Loucy (cell line): ENCODE results near the gene WNK2.

Source experiments
- H2AFZ ChIP-seq: fragments of 200-600 bp; sonication (generic); 2 replicates; pipeline ENCODE4 v1.6.0; 2016; ENCODE audit warnings: antibody characterized with exemption, mild to moderate bottlenecking, low read length, moderate library complexity
- H3F3A ChIP-seq: fragments of 200-600 bp; 2 replicates; pipeline ENCODE4 v1.6.0; 2016; ENCODE audit warnings: antibody characterized with exemption, low read depth, mild to moderate bottlenecking
- H3K27me3 ChIP-seq: fragments of 200-600 bp; sonication (generic); 2 replicates; pipeline ENCODE4 v1.6.1; 2014; ENCODE audit warnings: low read length, mild to moderate bottlenecking; ENCODE audit not compliant: insufficient read depth, poor library complexity, severe bottlenecking
- H3K36me3 ChIP-seq: fragments of 200-600 bp; sonication (generic); 2 replicates; pipeline ENCODE4 v1.6.1; 2016; ENCODE audit warnings: low read length; ENCODE audit not compliant: insufficient read depth
- H3K4me1 ChIP-seq: fragments of 200-600 bp; sonication (generic); 2 replicates; pipeline ENCODE4 v1.5.1; 2014; ENCODE audit warnings: low read length, mild to moderate bottlenecking; ENCODE audit not compliant: insufficient read depth, poor library complexity, severe bottlenecking
- H3K4me2 ChIP-seq: fragments of 200-600 bp; sonication (generic); 2 replicates; pipeline ENCODE4 v1.6.0; 2014; ENCODE audit warnings: antibody characterized with exemption, low read length, low read depth, mild to moderate bottlenecking; ENCODE audit not compliant: poor library complexity, severe bottlenecking
- H3K4me3 ChIP-seq: fragments of 200-600 bp; sonication (generic); 2 replicates; pipeline ENCODE4 v1.5.1; 2014; ENCODE audit warnings: low read length, mild to moderate bottlenecking, mixed read lengths; ENCODE audit not compliant: poor library complexity, severe bottlenecking
- H3K79me2 ChIP-seq: fragments of 200-600 bp; sonication (generic); 2 replicates; pipeline ENCODE4 v1.6.1; 2014; ENCODE audit warnings: low read length; ENCODE audit not compliant: insufficient read depth
- H3K9ac ChIP-seq: fragments of 200-600 bp; sonication (generic); 2 replicates; pipeline ENCODE4 v1.6.0; 2014; ENCODE audit warnings: mild to moderate bottlenecking, low read depth, low read length, moderate library complexity; ENCODE audit not compliant: poor library complexity, severe bottlenecking
- H3K9me2 ChIP-seq: fragments of 200-600 bp; sonication (generic); replicated peaks from 2 replicates; pipeline ENCODE4 v1.6.1; 2016; ENCODE audit warnings: low read depth, low read length, mixed read lengths
- H3K9me3 ChIP-seq: fragments of 200-600 bp; sonication (generic); 2 replicates; pipeline ENCODE4 v1.6.1; 2014; ENCODE audit warnings: mild to moderate bottlenecking, antibody characterized with exemption, low read length, low read depth; ENCODE audit not compliant: insufficient read depth
- H4K20me1 ChIP-seq: fragments of 200-600 bp; sonication (generic); 2 replicates; pipeline ENCODE4 v1.6.0; 2014; ENCODE audit warnings: antibody characterized with exemption, low read length, mild to moderate bottlenecking; ENCODE audit not compliant: insufficient read depth, poor library complexity, severe bottlenecking
- EZH2phosphoT487 ChIP-seq: fragments of 200-600 bp; IDR thresholded peaks from 2 replicates; pipeline ENCODE4 v1.6.1; 2018; ENCODE audit warnings: antibody characterized with exemption, mild to moderate bottlenecking, moderate library complexity, borderline replicate concordance
- TF ChIP-seq, protein P1 (sequence below): fragments of 200-600 bp; sonication (generic); conservative IDR thresholded peaks from 2 replicates; pipeline ENCODE4 v1.5.1; 2014; ENCODE audit warnings: mild to moderate bottlenecking, antibody characterized with exemption, low read length

WNK2 gene

DNA sequence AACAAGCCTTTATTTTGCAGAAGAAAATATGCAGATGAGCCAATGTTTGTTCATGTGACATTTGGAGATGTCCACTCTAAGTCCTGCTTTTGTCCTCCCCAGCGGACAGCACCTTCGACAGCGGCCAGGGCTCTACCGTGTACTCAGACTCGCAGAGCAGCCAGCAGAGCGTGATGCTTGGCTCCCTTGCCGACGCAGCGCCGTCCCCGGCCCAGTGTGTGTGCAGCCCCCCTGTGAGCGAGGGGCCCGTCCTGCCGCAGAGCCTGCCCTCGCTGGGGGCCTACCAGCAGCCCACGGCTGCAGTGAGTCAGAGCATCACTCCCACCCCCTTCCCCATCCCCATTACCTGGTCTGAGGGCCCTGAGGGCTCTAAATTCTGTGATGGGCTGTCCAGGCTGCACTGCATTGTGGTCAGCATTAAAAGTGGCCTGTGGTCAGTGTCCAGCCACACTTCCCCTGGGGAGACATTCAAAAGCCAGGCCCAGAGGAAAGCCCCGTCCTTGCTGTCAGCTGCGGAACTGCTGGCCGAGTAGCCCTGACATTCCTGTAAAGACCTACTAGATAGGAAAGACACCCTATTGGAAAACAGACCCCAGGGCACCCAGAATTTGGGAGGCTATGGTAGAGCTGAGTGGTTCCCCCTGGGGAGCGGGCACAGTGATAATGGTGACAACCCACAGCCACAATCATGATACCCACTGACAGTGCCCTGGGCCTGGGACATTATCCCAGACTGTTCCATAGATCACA is 69.0 kb downstream of the WNK2 start:
- no peaks in the 10 kb centered on the region for H3K36me3 ChIP-seq
- no peak overlapping the region for H3K4me3 ChIP-seq
- no peaks in the 10 kb centered on the region for H4K20me1 ChIP-seq
- no peaks in the 10 kb centered on the region for H3K27me3 ChIP-seq
- no peak overlapping the region for H2AFZ ChIP-seq
- H3K9me3 ChIP-seq, result no peaks in the 10 kb centered on the region
- H3K9me2 ChIP-seq, result no peaks in the 10 kb centered on the region
- no peaks in the 10 kb centered on the region for H3K79me2 ChIP-seq
- no peak overlapping the region for H3K9ac ChIP-seq
- no peaks in the 10 kb centered on the region for H3F3A ChIP-seq
- H3K4me2 ChIP-seq, result no peak overlapping the region
- H3K4me1 ChIP-seq, result no peaks in the 10 kb centered on the region
- TF ChIP-seq, protein P1, sequence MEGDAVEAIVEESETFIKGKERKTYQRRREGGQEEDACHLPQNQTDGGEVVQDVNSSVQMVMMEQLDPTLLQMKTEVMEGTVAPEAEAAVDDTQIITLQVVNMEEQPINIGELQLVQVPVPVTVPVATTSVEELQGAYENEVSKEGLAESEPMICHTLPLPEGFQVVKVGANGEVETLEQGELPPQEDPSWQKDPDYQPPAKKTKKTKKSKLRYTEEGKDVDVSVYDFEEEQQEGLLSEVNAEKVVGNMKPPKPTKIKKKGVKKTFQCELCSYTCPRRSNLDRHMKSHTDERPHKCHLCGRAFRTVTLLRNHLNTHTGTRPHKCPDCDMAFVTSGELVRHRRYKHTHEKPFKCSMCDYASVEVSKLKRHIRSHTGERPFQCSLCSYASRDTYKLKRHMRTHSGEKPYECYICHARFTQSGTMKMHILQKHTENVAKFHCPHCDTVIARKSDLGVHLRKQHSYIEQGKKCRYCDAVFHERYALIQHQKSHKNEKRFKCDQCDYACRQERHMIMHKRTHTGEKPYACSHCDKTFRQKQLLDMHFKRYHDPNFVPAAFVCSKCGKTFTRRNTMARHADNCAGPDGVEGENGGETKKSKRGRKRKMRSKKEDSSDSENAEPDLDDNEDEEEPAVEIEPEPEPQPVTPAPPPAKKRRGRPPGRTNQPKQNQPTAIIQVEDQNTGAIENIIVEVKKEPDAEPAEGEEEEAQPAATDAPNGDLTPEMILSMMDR, result no peak
- no peak for TF ChIP-seq EZH2phosphoT487

- Histone ChIP-seq H3F3A (no peaks in the 10 kb centered on the region), H3K79me2 (no peaks in the 10 kb centered on the region), H2AFZ (no peak overlapping the region), H4K20me1 (no peaks in the 10 kb centered on the region), H3K9me2 (no peaks in the 10 kb centered on the region), H3K36me3 (no peaks in the 10 kb centered on the region), H3K4me3 (no peak overlapping the region), H3K4me2 (no peak overlapping the region), H3K9me3 (no peaks in the 10 kb centered on the region), H3K9ac (no peak overlapping the region), H3K27me3 (no peaks in the 10 kb centered on the region), H3K4me1 (no peaks in the 10 kb centered on the region)
- TF ChIP-seq, protein P1, result no peak
- no peak for TF ChIP-seq EZH2phosphoT487
These were observed 69.7 kb downstream of the WNK2 start for GRCh38 chr9:93253633-93254032.

DNA sequence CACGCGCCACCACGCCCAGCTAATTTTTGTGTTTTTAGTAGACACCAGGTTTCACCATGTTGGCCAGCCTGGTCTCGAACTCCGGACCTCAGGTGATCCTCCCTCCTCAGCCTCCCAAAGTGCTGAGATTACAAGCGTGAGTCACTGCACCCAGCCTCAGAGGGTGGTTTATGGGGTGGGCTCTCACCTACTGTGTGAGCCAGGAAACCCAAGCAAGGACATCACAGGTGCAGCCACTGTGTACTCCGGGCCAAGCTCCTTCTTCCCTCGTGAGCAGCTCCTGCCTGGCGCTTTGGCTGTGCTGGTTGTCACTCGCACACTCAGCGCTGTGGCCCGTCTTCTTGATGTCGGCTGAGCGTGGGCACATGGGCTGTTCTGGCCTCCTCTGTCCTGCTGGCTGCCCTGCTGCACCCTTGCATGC is 70.1 kb downstream of the WNK2 start:
- TF ChIP-seq EZH2phosphoT487, result no peak
- TF ChIP-seq, protein P1, result no peak
- H2AFZ ChIP-seq, result no peak overlapping the region
- H3K4me3 ChIP-seq, result no peak overlapping the region
- H3K36me3 ChIP-seq, result no peaks in the 10 kb centered on the region
- H3K9me2 ChIP-seq, result no peaks in the 10 kb centered on the region
- no peaks in the 10 kb centered on the region for H3K27me3 ChIP-seq
- no peaks in the 10 kb centered on the region for H3K79me2 ChIP-seq
- H3K9me3 ChIP-seq, result no peaks in the 10 kb centered on the region
- no peak overlapping the region for H3K4me2 ChIP-seq
- H3K4me1 ChIP-seq, result no peaks in the 10 kb centered on the region
- no peaks in the 10 kb centered on the region for H3F3A ChIP-seq
- H4K20me1 ChIP-seq, result no peaks in the 10 kb centered on the region
- H3K9ac ChIP-seq, result no peak overlapping the region
